GM12801 (cell line): ENCODE measurements around the gene EPHB1.

ENCODE experiments used
- CTCF ChIP-seq: IDR thresholded peaks from one replicate; pipeline ENCODE4 v1.5.1; 2011; ENCODE audit warnings: control low read depth; ENCODE audit not compliant: insufficient read length; ENCODE audit errors: extremely low read depth

EPHB1 gene

DNA sequence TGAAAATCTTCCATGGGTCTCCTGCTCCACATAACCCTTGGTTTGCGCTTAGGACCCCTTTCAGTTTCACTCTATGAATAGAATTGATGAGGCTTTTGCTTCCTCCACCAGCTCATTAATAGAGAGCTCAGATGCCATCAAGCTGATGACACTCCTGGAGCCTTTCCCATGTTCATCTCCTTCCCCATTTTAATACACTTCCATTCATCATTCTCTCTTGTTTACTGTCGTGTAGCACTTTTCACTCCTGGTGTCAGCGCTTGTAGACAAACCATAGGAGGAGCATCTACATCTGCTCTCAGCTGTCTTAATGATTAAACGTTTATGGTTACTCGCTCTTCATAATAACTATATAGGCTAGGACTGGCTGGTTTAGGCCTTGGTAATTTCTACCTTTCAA, 363.5 kb downstream of the EPHB1 start:
- TF ChIP-seq CTCF, result no peak

DNA sequence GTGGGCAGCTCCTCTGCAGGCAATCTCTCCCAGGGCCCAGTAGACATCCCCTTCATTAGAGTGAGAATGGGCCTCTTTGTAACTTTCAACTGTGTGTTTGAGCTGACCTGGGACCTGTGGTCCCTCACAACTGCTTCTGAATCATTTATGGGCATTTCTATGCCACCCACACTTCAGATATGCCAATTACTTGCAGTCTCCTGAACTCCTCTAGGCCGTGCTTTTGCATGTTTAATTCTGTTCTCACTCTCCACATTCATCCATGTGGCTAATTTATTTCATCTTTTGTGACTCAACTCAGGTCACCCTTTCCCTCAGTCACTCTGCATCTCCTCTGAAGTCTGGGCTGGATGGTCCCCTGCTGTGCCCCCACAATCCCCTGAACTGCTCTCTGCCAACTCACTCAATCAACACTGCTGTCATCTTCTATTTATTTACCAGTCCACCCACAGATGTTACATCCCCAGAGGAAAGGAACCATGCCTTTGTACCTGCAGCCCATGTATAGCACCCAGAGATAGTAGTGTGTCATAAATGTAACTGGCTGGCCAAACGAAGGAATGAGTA, 364.7 kb downstream of the EPHB1 start:
- no peak for TF ChIP-seq CTCF

DNA sequence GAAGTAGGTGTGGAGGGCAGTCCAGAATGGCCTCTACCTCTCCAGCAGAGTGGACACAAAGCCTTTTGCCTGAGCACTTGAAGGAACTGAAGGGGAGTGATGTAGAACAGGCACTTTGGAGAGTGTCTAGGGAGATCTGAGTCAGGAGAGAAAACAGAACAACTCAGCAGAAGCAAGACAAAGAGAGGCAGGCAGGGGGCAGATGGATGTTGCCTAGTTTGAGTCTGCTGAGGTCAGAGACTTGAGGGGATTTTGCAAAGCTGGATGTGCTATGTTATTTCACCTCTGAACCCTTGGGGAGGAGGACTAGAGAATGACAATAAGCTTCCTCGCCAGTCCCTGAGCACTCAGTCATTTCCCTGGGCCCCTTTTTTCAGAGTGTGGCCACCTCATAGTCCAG, 366.4 kb downstream of the EPHB1 start:
- TF ChIP-seq CTCF, result no peak

DNA sequence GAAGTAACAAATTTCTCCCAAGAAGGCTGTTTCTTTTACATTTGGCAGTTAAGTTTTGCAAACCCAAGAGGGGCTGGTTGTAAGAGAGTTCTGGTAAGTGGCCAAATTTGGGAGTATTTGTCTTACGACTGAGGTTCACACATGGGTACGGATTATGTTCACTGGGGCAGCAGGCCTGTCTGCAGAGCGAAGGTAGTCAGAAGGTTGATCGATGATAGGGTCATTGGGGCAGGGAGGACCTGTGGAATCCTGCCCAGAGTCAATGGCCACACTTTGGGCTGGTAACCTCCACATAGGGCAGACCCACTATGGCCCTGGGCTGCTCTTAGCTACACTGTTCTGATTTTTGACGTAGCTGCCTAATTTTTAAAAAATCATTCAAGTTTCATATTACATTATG, 368.6 kb downstream of the EPHB1 start:
- TF ChIP-seq CTCF, result no peak

- no peak for TF ChIP-seq CTCF
Measured at GRCh38 chr3:135165260-135165659, 370.2 kb downstream of the EPHB1 start.

GRCh38 chr3:135166266-135166825, 371.3 kb downstream of the EPHB1 start:
- no peak for TF ChIP-seq CTCF

- no peak for TF ChIP-seq CTCF
Measured at GRCh38 chr3:135168822-135169221, 373.8 kb downstream of the EPHB1 start.
